Retinal pigment epithelial cell (primary cell): ENCODE results near the gene ADGRE3.

Experiments used
- DNase-seq: peaks from one replicate; pipeline ENCODE4 v3.0.0-alpha.2; 2010; ENCODE audit warnings: low read depth
- H3K4me3 ChIP-seq: 2 replicates; pipeline ENCODE4 v1.5.1; 2011; ENCODE audit warnings: mild to moderate bottlenecking, low read length, control low read depth, moderate library complexity
- TF ChIP-seq, protein P1 (sequence below): conservative IDR thresholded peaks from 2 replicates; pipeline ENCODE4 v1.5.1; 2011; ENCODE audit warnings: low read depth, low read length, control low read depth, inconsistent platforms

Gene ADGRE3, protein sequence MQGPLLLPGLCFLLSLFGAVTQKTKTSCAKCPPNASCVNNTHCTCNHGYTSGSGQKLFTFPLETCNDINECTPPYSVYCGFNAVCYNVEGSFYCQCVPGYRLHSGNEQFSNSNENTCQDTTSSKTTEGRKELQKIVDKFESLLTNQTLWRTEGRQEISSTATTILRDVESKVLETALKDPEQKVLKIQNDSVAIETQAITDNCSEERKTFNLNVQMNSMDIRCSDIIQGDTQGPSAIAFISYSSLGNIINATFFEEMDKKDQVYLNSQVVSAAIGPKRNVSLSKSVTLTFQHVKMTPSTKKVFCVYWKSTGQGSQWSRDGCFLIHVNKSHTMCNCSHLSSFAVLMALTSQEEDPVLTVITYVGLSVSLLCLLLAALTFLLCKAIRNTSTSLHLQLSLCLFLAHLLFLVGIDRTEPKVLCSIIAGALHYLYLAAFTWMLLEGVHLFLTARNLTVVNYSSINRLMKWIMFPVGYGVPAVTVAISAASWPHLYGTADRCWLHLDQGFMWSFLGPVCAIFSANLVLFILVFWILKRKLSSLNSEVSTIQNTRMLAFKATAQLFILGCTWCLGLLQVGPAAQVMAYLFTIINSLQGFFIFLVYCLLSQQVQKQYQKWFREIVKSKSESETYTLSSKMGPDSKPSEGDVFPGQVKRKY

DNA sequence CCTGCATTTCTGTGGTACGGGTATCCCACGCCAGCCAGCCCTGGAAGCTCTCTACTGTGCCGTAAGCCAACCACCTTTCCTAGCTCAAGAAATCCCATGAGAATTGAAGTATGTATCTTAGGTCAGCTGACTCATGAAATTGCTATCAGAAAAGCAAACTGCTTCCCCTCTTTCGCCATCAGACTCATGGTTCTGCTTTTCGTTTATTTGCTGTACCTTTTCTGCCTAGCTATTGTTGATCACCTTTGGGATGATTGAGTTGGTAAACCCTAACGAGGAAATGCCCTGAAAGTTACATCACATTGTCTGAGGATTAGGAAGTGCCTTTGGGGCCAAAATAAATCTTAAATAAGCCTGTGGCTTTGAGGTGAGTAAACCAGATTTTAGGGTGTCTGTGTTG is at the start of gene ADGRE3:
TSS of gene ADGRE3 (minus strand) at position 81 of the 400 bp plus-strand sequence. CDS start at position 7, 74 bp downstream.
- H3K4me3 ChIP-seq, result no peak within 1 kb of the TSS
- TF ChIP-seq, protein P1, sequence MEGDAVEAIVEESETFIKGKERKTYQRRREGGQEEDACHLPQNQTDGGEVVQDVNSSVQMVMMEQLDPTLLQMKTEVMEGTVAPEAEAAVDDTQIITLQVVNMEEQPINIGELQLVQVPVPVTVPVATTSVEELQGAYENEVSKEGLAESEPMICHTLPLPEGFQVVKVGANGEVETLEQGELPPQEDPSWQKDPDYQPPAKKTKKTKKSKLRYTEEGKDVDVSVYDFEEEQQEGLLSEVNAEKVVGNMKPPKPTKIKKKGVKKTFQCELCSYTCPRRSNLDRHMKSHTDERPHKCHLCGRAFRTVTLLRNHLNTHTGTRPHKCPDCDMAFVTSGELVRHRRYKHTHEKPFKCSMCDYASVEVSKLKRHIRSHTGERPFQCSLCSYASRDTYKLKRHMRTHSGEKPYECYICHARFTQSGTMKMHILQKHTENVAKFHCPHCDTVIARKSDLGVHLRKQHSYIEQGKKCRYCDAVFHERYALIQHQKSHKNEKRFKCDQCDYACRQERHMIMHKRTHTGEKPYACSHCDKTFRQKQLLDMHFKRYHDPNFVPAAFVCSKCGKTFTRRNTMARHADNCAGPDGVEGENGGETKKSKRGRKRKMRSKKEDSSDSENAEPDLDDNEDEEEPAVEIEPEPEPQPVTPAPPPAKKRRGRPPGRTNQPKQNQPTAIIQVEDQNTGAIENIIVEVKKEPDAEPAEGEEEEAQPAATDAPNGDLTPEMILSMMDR, result no peak
- no peak for DNase-seq

DNA sequence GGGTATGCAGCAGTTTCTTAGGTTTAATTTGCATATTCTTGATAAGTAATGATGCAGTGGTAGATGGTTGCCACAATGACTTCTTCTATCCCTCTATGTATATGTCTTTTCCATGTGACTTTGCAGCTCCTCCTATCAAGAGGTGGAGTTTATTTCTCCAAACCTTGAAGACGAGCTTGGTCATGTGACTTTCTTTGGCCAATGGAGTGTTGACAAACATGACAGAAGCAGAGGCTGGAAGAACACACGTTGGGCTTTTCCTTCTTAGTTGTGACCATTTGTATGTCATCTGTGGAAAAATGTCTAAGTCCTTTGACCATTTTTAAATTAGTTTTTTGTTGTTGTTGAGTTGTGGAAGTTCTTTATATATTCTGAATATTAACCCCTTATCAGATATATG is 47.5 kb upstream of the ADGRE3 start:
- DNase-seq, result no peak

DNA sequence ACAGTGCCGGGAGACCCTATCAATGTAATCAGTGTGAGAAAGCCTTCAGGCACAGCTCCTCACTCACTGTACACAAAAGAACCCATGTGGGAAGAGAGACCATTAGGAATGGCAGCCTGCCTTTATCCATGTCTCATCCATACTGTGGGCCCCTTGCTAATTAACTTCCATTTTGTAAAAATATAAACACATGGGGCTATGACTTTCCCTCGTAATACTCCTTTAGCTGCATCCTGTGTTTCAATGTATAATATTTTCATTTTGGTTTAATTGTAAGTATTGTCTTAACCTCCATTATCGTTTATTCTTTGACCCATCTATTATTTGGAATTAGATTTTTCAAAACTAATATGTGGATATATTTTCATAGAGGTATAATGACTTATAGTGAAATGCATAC is 44.5 kb upstream of the ADGRE3 start:
- DNase-seq, result no peak
- TF ChIP-seq, protein P1, result no peak
- no peak overlapping the region for H3K4me3 ChIP-seq

More for the DNA sequence above, 47.5 kb upstream of the ADGRE3 start:
- TF ChIP-seq, protein P1, result no peak
- no peak overlapping the region for H3K4me3 ChIP-seq

DNA sequence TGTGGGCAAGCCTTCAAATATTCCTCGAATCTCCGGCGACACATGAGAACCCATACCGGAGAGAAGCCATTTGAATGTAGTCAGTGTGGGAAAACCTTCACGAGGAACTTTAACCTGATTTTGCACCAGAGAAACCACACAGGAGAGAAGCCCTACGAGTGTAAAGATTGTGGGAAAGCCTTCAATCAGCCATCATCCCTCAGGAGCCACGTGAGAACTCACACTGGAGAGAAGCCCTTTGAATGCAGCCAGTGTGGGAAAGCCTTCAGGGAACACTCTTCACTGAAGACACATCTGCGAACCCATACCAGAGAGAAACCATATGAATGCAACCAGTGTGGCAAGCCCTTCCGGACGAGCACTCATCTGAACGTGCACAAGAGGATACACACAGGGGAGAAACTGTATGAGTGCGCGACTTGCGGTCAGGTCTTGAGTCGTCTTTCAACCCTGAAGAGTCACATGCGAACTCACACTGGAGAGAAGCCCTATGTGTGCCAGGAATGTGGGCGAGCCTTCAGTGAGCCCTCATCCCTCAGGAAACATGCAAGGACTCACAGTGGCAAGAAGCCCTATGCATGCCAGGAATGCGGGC is 44.0 kb upstream of the ADGRE3 start:
- TF ChIP-seq, protein P1, result no peak
- H3K4me3 ChIP-seq, result no peak overlapping the region
- DNase-seq, result no peak

DNA sequence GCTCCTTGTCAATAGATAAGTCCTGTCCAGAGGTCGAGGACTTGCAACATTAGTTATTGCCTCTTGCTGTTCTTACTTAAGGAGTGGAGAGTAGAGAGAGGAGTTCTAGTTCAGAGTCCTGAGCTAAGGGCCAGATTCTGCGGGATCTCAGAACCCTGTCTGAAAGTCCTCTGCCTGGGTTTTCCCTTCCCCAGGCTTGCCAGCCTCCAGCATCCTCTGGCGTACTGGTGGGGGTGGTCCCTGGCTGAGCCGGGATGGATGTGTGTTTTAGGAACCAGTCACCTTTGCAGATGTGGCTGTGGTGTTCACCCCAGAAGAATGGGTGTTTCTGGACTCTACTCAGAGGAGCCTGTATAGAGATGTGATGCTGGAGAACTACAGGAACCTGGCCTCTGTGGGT is 41.2 kb upstream of the ADGRE3 start:
- H3K4me3 ChIP-seq, result no peak overlapping the region
- no peak for DNase-seq
- TF ChIP-seq, protein P1, result no peak

DNA sequence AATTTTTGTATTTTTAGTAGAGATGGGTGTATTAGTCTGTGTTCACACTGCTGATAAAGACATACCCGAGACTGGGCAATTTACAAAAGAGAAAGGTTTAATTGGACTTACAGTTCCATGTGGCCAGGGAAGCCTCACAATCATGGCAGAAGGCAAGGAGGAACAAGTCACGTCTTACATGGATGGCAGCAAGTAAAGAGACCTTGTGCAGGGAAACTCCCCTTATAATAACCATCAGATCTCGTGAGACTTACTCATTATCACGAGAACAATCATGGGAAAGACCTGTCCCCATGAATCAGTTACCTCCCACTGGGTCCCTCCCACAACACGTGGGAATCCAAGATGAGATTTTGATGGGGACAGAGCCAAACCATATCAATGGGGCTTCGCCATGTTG is 29.8 kb upstream of the ADGRE3 start:
- DNase-seq, result no peak
- H3K4me3 ChIP-seq, result no peak overlapping the region
- TF ChIP-seq, protein P1, result no peak
